ENCODE measurements around the gene NTRK2. TPM values are rescaled to one million over a fixed set of nuclear protein-coding genes. Genes with fewer than 3 reads are reported as not detected.

NTRK2 gene
- total RNA-seq, 2 experiments from 2014 or later = 0.06 TPM; not detected in 1

DNA sequence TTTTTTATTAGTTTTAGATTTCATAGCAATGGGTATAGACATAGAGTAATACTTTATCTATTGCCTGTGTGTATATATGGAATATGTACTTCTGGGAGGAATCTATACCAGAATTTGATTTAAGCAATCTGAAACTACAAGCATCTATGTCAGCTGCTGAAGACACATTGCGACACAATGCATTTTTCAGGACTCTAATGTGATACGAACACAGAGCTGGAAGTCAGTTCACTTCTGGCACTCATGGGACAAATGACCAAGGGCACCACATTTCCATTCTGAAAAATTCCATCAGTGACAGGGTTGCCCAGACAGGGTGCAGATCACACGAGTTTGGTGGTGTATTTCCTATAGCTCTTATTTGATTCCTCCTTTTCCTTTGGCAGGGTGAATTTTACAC is 259.5 kb downstream of the NTRK2 start:
- Histone ChIP-seq H3K9me3 (ENCODE audit: low read length) (no peaks in the 10 kb centered on the region), H2AFZ (ENCODE audit: low read length) (no peak overlapping the region), H3K79me2 (ENCODE audit: insufficient read depth, low read depth, low read length) (no peaks in the 10 kb centered on the region), H3K9me2 (ENCODE audit: insufficient read depth, low read length) (no peaks in the 10 kb centered on the region), H3K27ac (ENCODE audit: low read depth, low read length, poor library complexity, severe bottlenecking) (no peak overlapping the region), H3K36me3 (ENCODE audit: insufficient read depth, low read length) (no peaks in the 10 kb centered on the region), H3K4me2 (ENCODE audit: low read length) (no peak overlapping the region), H3K4me1 (ENCODE audit: insufficient read depth, low read length, poor library complexity, severe bottlenecking) (no peaks in the 10 kb centered on the region), H4K20me1 (ENCODE audit: insufficient read depth, low read length) (no peaks in the 10 kb centered on the region), H3K4me3 (ENCODE audit: low read depth, low read length, poor library complexity, severe bottlenecking) (no peak overlapping the region)
- no TSS peak for BruUV-seq (replicated peaks)
- CTCF ChIA-PET (ENCODE audit: unreplicated experiment) = no interaction called here
- intact Hi-C loops (cut with micrococcal nuclease; ENCODE audit: unreplicated experiment) = no loop called here
- DNase-seq (ENCODE audit: low spot score) = no peak
- POLR2A ChIA-PET = interaction anchor here (0.7 kb wide), 2 partner anchors 130 to 205 kb away, joined by 3 read pairs; no protein-coding TSS in a partner anchor
- TF ChIP-seq, protein P1, sequence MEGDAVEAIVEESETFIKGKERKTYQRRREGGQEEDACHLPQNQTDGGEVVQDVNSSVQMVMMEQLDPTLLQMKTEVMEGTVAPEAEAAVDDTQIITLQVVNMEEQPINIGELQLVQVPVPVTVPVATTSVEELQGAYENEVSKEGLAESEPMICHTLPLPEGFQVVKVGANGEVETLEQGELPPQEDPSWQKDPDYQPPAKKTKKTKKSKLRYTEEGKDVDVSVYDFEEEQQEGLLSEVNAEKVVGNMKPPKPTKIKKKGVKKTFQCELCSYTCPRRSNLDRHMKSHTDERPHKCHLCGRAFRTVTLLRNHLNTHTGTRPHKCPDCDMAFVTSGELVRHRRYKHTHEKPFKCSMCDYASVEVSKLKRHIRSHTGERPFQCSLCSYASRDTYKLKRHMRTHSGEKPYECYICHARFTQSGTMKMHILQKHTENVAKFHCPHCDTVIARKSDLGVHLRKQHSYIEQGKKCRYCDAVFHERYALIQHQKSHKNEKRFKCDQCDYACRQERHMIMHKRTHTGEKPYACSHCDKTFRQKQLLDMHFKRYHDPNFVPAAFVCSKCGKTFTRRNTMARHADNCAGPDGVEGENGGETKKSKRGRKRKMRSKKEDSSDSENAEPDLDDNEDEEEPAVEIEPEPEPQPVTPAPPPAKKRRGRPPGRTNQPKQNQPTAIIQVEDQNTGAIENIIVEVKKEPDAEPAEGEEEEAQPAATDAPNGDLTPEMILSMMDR (conservative IDR thresholded peaks at IDR 0.05; ENCODE audit: low read length) = no peak
- TF ChIP-seq EZH2phosphoT487 (IDR thresholded peaks at IDR 0.05; ENCODE audit: borderline replicate concordance, low read depth, low read length) = no peak

GRCh38 chr9:84932915-84933527 is 263.5 kb downstream of the NTRK2 start:
- ChIA-PET CTCF (ENCODE audit: unreplicated experiment) (no interaction called here), POLR2A (no interaction called here)
- no peak for TF ChIP-seq EZH2phosphoT487 (IDR thresholded peaks at IDR 0.05; ENCODE audit: borderline replicate concordance, low read depth, low read length)
- TF ChIP-seq, protein P1 (conservative IDR thresholded peaks at IDR 0.05; ENCODE audit: low read length) = no peak
- no peaks in the 10 kb centered on the region for H4K20me1 ChIP-seq (ENCODE audit: insufficient read depth, low read length)
- H3K9me2 ChIP-seq (ENCODE audit: insufficient read depth, low read length) = no peaks in the 10 kb centered on the region
- no peak overlapping the region for H3K27ac ChIP-seq (ENCODE audit: low read depth, low read length, poor library complexity, severe bottlenecking)
- H3K4me3 ChIP-seq (ENCODE audit: low read depth, low read length, poor library complexity, severe bottlenecking) = no peak overlapping the region
- H3K4me1 ChIP-seq (ENCODE audit: insufficient read depth, low read length, poor library complexity, severe bottlenecking) = no peaks in the 10 kb centered on the region
- H3K9me3 ChIP-seq (ENCODE audit: low read length) = no peaks in the 10 kb centered on the region
- BruUV-seq (replicated peaks) = no TSS peak
- H2AFZ ChIP-seq (ENCODE audit: low read length) = no peak overlapping the region
- no peak for DNase-seq (ENCODE audit: low spot score)
- no peaks in the 10 kb centered on the region for H3K79me2 ChIP-seq (ENCODE audit: insufficient read depth, low read depth, low read length)
- no peak overlapping the region for H3K4me2 ChIP-seq (ENCODE audit: low read length)
- intact Hi-C loops (cut with micrococcal nuclease; ENCODE audit: unreplicated experiment) = no loop called here
- H3K36me3 ChIP-seq (ENCODE audit: insufficient read depth, low read length) = no peaks in the 10 kb centered on the region

GRCh38 chr9:84935528-84936117 is 266.1 kb downstream of the NTRK2 start:
- DNase-seq (ENCODE audit: low spot score) = no peak
- TF ChIP-seq EZH2phosphoT487 (IDR thresholded peaks at IDR 0.05; ENCODE audit: borderline replicate concordance, low read depth, low read length) = no peak
- TF ChIP-seq, protein P1 (conservative IDR thresholded peaks at IDR 0.05; ENCODE audit: low read length) = no peak
- Histone ChIP-seq H3K9me3 (ENCODE audit: low read length) (no peaks in the 10 kb centered on the region), H3K4me1 (ENCODE audit: insufficient read depth, low read length, poor library complexity, severe bottlenecking) (no peaks in the 10 kb centered on the region), H2AFZ (ENCODE audit: low read length) (no peak overlapping the region), H4K20me1 (ENCODE audit: insufficient read depth, low read length) (no peaks in the 10 kb centered on the region), H3K9me2 (ENCODE audit: insufficient read depth, low read length) (no peaks in the 10 kb centered on the region), H3K27ac (ENCODE audit: low read depth, low read length, poor library complexity, severe bottlenecking) (no peak overlapping the region), H3K79me2 (ENCODE audit: insufficient read depth, low read depth, low read length) (no peaks in the 10 kb centered on the region), H3K4me3 (ENCODE audit: low read depth, low read length, poor library complexity, severe bottlenecking) (no peak overlapping the region), H3K4me2 (ENCODE audit: low read length) (no peak overlapping the region), H3K36me3 (ENCODE audit: insufficient read depth, low read length) (no peaks in the 10 kb centered on the region)
- no TSS peak for BruUV-seq (replicated peaks)
- ChIA-PET CTCF (ENCODE audit: unreplicated experiment) (no interaction called here), POLR2A (no interaction called here)
- intact Hi-C loops (cut with micrococcal nuclease; ENCODE audit: unreplicated experiment) = no loop called here

Measured in OCI-LY7 (cell line).